Measurements from ENCODE around the gene PTPRN2.

DNA sequence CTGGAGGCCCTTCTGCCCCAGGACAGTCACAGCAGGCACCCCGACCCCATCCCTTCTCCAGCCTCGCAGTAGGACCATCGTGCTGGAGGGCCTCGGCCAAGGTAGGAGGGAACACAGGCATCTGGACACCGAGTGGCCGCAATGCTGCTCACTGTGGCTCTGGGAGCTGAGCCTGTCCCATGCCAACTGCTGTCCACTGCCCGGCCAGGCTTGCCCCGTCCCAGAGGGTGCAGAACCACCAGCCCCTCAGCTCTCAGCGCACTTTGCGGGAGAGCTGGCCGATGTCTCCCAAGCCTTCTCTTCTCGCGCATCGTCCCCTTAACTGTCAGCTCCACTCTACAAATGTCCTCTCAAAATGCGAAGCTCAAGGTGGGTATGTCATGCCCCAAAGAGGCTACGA is 197.2 kb downstream of the PTPRN2 start:
- TF ChIP-seq, protein P1, sequence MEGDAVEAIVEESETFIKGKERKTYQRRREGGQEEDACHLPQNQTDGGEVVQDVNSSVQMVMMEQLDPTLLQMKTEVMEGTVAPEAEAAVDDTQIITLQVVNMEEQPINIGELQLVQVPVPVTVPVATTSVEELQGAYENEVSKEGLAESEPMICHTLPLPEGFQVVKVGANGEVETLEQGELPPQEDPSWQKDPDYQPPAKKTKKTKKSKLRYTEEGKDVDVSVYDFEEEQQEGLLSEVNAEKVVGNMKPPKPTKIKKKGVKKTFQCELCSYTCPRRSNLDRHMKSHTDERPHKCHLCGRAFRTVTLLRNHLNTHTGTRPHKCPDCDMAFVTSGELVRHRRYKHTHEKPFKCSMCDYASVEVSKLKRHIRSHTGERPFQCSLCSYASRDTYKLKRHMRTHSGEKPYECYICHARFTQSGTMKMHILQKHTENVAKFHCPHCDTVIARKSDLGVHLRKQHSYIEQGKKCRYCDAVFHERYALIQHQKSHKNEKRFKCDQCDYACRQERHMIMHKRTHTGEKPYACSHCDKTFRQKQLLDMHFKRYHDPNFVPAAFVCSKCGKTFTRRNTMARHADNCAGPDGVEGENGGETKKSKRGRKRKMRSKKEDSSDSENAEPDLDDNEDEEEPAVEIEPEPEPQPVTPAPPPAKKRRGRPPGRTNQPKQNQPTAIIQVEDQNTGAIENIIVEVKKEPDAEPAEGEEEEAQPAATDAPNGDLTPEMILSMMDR (IDR thresholded peaks at IDR 0.05), result no peak
- no peak for TF ChIP-seq POLR2A (IDR thresholded peaks at IDR 0.05)
